HT1080 (cell line): ENCODE data around the gene PKMYT1. TPM values are rescaled to one million over a fixed set of nuclear protein-coding genes. Genes with fewer than 3 reads are reported as not detected.

Experiments used
- DNase-seq: peaks from one replicate; pipeline ENCODE4 v3.0.0-alpha.2; 2015; ENCODE audit warnings: low read depth
- polyA plus RNA-seq, 2 experiments: library from polyadenylated mRNA; depleted of rRNA; stranded (reverse); fragments of >200 nt; gene quantifications; 2 replicates each; pipeline ENCODE4 v1.2.3, GENCODE V29; 2015
- total RNA-seq: library from RNA; depleted of rRNA; stranded (reverse); fragments of >200 nt; shearing (Covaris generic); gene quantifications from 2 replicates; pipeline ENCODE4 v1.2.3, GENCODE V29; 2014; rRNA removed

The PKMYT1 gene
- 37.6 and 46.9 TPM in 2 replicates for total RNA-seq
- 37.9 and 50.6 TPM in 2 replicates for polyA plus RNA-seq (2015; cell fraction: cytosol; rRNA removed)
- 60.3 and 64.5 TPM in 2 replicates for polyA plus RNA-seq (2015; cell fraction: nucleus; rRNA removed)

GRCh38 chr16:2980227-2981176 lies at the start of gene PKMYT1:
Gene PKMYT1, minus strand, starts transcription at chr16:2980446. Its CDS starts 789 bp downstream, at chr16:2979657.
- peak; percentile 82 for DNase-seq

GRCh38 chr16:3029491-3030221 lies 49.4 kb upstream of the PKMYT1 start:
- DNase-seq = no peak

GRCh38 chr16:3028716-3029319 lies 48.6 kb upstream of the PKMYT1 start:
- DNase-seq = no peak

- DNase-seq = peak; percentile 19
Measured at GRCh38 chr16:3027983-3028715, 47.9 kb upstream of the PKMYT1 start.

GRCh38 chr16:3027489-3027795 lies 47.2 kb upstream of the PKMYT1 start:
- no peak for DNase-seq

- DNase-seq = no peak
Measured at GRCh38 chr16:3026609-3027488, 46.6 kb upstream of the PKMYT1 start.

GRCh38 chr16:3026003-3026378 lies 45.7 kb upstream of the PKMYT1 start:
- DNase-seq = no peak

GRCh38 chr16:3025032-3026002 lies 45.1 kb upstream of the PKMYT1 start:
- no peak for DNase-seq

GRCh38 chr16:3023669-3024478 lies 43.6 kb upstream of the PKMYT1 start, which contains the start of the genes HCFC1R1 and THOC6:
Gene HCFC1R1, minus strand, starts transcription at chr16:3023942. Its CDS starts 1 bp downstream, at chr16:3023941.
Gene THOC6, plus strand, starts transcription at chr16:3024035. Its CDS starts 292 bp downstream, at chr16:3024327.
- DNase-seq = peak; percentile 97

- DNase-seq = peak; percentile 92
Measured at GRCh38 chr16:3023415-3023668, 43.1 kb upstream of the PKMYT1 start.

GRCh38 chr16:3022684-3023414 lies 42.6 kb upstream of the PKMYT1 start:
- peak; percentile 52 for DNase-seq

GRCh38 chr16:3022208-3022683 lies 42.0 kb upstream of the PKMYT1 start:
- DNase-seq = peak; percentile 95

- DNase-seq = peak; percentile 96
Measured at GRCh38 chr16:3021449-3022207, 41.4 kb upstream of the PKMYT1 start.

GRCh38 chr16:3020604-3021448 lies 40.6 kb upstream of the PKMYT1 start:
- DNase-seq = peak; percentile 92

GRCh38 chr16:3020247-3020603 lies 40.0 kb upstream of the PKMYT1 start, which contains the start of gene TNFRSF12A:
Gene TNFRSF12A, plus strand, starts transcription at chr16:3020368. Its CDS starts 30 bp downstream, at chr16:3020398.
- DNase-seq = no peak
